Caki2 (cell line): ENCODE results near the gene ITGB6. TPM values are rescaled to one million over a fixed set of nuclear protein-coding genes. Genes with fewer than 3 reads are reported as not detected.
"Not testable (repeated sequence)": the region's sequence is repeated elsewhere in the genome, so short reads cannot be mapped to it uniquely, and the experiment has no call there.

ENCODE experiments used
- DNase-seq: peaks from one replicate; pipeline ENCODE4 v3.0.0-alpha.2; 2015; ENCODE audit warnings: low read depth
- in situ Hi-C: cut with HindIII; loops from 2 replicates; pipeline ENCODE4 v1.10.0; 2016; ENCODE audit warnings: low sequenced_read_pairs, low pct_unique_long_range_greater_than_20kb, mixed read lengths
- total RNA-seq: library from RNA; depleted of rRNA; stranded (reverse); fragments of >200 nt; shearing (Covaris generic); gene quantifications from 2 replicates; pipeline ENCODE4 v1.2.3, GENCODE V29; 2014; ENCODE audit warnings: low replicate concordance

Gene ITGB6
- total RNA-seq, 1 experiment from 2014 or later, result 41.1 TPM

DNA sequence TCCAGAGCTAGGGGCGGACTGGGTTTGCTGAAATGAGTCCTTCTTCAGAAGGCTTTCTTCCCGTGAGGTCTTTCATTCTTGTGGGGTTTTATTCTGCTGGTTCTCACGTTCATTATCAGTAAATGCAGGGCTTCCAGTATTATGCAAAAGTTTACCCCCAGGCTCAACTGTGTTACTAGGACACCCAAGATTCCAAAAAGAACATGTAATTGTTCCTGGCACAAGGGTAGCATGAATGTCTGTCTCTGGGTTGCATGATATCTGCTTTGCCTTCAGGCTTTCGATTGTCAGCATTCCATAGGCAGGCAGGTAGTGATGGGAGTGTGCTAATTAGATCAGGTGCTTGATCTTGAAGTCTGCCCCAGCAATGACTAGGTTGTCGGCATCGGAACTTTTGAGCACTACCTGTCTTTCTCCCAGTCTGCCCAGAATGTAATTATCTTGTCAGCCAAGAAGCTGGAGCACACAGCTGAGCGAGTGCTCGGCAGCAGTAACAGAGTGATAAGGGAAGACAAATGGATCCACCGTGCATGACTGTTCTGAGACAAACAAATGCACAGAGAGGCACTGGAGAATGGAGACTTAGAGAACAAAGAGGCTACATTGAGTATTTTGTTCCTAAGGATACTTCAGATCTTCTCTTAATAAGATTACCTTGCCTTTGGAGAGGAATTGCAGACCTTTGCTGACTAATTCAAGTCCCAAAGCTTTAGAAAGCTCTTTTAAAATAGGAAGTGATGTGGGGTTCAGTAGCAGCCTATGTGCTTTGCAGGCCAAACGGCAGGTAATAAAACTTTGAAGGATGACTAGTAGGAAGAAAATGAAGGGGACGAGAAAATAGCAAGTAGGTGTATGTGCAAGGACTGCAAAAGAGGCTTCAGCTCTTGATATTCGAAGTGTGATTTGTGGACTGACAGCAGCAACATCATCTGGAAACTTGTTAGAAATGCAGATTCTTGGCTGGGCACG, 41.9 kb downstream of the ITGB6 start:
- in situ Hi-C loops, result no loop called here
- DNase-seq, result peak; percentile 62

DNA sequence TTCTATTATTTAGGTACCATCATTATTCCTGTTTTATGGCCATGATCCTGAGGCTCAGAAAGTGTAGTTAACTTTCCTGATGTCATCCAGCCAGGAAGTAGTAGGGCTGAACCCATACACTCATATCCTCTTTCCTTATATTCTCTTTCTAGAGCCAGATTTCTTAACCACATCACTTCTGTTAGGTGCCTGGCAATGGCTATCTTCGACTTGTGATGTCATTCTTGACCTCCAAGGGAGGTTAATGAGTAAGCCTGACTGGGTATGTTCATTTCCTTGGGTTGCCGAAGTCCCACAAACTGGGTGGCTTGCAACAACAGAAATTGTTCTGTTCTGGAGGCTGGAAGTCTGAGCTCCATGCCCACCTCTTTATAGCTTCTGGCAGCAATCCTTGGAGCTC, 43.4 kb downstream of the ITGB6 start:
- in situ Hi-C loops, result no loop called here
- no peak for DNase-seq

GRCh38 chr2:160156100-160156499, 44.0 kb downstream of the ITGB6 start:
- DNase-seq, result no peak
- in situ Hi-C loops, result no loop called here

DNA sequence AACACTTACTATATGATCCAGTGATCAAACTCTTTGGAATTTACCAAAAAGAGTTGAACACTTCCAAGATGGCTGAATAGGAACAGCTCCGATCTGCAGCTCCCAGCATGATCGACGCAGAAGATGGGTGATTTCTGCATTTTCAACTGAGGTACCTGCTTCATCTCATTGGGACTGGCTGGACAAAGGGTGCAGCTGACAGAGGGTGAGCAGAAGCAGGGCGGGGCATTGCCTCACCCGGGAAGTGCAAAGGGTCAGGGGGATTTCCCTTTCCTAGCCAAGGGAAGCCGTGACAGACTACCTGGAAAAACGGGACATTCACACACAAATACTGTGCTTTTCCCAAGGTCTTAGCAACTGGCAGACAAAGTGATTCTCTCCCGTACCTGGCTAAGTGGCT, 51.7 kb downstream of the ITGB6 start:
- DNase-seq, in situ Hi-C loops: not testable (repeated sequence)

DNA sequence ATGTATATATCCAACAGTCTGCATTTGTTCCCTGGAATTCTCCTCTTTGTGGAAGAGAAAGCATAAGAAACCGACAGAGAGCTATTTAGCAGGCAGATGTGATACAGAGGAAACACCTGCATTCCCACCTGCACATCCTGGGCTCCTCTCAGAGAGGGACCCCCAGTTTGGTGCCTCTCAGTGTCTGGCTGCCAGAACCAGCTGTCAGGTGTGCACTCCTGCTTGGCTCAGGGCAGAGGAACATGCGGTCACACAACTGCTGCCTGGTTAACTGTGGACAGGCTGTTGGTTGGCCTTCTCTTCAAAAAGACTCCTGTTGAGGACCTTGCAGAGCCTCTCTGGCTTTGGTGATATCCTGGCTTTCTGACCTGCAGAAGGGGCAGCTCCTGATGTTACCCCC, 54.6 kb downstream of the ITGB6 start:
- no peak for DNase-seq

GRCh38 chr2:160144280-160144990, 55.6 kb downstream of the ITGB6 start:
- in situ Hi-C loops, result no loop called here
- DNase-seq, result no peak

More for the DNA sequence above, 54.6 kb downstream of the ITGB6 start:
- in situ Hi-C loops, result no loop called here

DNA sequence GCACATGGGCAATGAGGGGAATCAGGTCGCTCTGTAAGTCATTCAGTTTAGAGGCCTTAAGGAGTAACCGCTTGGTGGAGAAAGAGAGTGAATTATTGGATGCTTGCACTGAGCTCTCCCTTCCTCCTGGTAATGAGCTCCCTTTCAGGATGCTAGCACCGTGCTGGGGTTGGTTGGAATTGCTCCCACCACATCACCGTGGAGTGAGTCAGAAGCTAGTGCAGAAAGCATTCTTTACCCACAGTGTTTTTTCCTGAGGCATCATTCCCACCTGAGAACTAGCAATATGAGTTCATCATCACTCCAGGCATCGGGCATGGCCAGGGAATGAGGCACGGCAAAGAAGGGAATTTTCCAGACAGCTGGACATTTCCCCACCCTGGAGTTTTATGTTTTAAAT, 57.6 kb downstream of the ITGB6 start:
- DNase-seq, result no peak
- in situ Hi-C loops, result no loop called here

DNA sequence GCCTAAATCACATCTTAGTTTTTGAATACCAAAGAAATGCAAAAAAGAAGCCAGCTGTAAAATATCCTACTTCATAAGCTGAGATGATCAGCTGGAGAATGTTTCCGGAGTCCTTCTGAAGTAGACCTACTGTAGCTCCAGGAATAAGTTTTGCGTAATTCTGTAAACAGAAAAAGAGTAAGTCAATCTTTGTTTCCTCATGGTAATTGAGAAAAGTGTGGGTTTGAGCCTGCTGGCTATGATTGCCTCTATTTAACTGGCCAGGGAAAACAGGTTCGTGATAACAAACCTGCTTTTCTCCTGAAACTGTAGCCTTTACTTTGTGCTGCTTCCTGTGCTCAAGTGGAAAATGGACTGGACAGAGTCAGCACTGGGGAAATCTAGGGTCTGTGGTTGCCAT, 58.2 kb downstream of the ITGB6 start:
- in situ Hi-C loops, result no loop called here
- no peak for DNase-seq

DNA sequence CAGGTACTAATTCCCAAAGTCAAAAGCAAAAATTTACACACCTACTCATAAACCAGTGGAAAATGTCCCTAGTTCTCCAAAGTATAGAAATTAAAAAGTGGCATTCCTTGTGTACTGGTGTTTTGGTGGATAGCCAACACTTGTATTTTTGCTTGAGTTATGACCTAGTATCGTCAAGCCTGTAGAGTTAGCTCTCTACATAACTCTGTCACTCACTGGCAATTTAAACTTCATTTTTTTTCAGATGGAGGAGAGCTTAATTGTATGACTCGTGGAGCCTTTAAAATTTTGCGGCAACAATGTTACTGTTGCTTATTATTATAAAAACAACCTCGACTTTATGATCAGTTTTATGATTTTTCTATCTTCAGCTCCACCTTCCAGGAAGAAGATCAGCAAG, 58.7 kb downstream of the ITGB6 start:
- in situ Hi-C loops, result no loop called here
- no peak for DNase-seq

DNA sequence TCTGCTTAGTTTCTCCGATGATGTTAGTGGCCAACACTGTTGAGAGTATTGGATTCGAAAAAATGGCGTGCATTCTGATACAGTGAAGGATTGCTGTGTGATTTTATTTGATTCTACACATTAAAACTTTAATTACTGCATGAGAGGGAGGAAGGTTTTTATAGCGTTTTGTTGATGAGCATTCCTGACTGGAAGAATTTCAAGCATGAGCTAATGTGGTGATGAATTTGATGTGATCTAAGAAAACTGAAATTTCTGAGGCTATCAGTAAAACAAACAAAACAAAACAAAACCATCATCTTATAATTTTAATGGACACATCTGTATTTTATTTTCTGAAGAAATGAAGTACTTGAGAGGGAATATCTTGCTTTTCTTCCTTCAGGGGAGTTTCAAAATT, 59.6 kb downstream of the ITGB6 start:
- DNase-seq, result no peak

GRCh38 chr2:160139991-160140390, 60.1 kb downstream of the ITGB6 start:
- in situ Hi-C loops, result no loop called here
- no peak for DNase-seq

More for the DNA sequence above, 59.6 kb downstream of the ITGB6 start:
- in situ Hi-C loops, result no loop called here

DNA sequence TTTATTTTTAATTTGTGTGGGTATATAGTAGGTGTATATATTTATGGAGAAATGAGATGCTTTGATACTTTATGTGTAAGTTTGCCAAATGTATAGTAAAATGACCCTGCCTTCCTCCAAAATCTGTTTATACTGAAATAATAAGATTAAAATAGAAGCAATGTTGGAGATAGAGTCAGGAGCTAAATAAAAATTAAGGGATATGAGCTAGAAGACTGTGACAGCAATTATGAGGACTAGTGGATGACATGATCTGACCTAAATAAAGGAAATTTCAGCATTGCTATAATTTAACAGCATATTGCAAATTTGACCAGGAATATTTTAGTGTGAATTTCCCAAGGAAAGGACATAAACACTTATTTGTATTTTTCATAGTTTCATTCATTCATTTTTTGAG, 60.7 kb downstream of the ITGB6 start:
- in situ Hi-C loops, result no loop called here
- DNase-seq, result no peak

DNA sequence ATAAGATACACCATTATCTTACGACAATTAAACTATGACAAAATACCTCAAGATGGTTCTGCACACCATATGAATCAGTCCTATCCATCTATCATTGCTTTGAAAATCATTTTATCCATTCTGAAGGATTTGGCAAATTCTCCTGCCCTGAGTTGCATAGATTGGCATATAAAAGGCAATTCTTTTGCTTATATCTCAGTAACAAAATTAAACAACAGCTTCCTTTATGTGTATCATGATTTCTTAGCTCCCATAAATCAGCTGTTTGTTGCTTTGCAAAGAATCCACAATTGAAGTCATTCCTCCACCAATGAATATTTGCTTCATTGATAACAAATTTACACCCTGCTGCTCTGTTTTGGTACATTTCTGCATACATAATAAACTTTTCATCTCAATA, 61.7 kb downstream of the ITGB6 start:
- in situ Hi-C loops, result no loop called here
- no peak for DNase-seq

DNA sequence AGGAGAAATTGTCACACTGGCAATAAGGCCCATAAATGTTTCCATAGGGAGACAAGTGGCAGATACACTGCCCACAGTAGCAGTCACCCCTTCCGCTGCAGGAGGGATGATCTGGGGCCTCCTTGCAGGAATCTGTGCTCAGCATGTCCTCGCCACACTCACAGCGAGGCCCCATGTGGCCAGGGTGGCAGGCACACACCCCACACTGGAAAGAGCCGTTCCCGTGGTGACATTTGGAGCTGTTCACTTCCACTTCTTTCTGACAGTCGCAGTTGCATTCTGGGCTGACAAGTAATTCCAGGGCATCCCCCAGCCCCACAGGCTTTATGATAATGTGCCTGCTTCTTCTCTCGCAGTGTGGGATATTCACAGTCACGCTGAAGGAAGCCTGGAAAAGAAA, 62.6 kb downstream of the ITGB6 start:
- in situ Hi-C loops, result no loop called here
- no peak for DNase-seq

- no peak for DNase-seq
- in situ Hi-C loops, result no loop called here
Measured at GRCh38 chr2:160132761-160133160, 67.3 kb downstream of the ITGB6 start.

- in situ Hi-C loops, result no loop called here
- no peak for DNase-seq
Measured at GRCh38 chr2:160126756-160127155, 73.3 kb downstream of the ITGB6 start.

DNA sequence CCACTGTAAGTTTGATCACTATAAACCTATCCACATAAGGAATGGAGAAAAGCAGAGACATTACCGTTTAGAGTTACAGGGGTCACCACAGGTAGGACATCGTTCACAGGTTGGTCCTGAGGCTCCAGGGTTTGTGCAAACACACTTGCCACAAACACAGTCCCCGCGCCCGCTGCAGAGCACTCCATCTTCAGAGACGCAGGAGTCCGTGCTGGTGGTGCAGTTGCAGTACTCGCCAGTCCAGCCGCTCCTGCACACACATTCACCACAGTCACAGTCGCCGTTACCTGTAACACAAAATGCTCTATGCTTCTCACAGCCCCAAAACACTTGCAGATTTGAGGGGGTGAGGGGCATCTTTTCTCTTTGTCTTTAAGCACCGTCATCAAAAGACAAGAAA, 73.8 kb downstream of the ITGB6 start:
- DNase-seq, result no peak
- in situ Hi-C loops, result no loop called here

- DNase-seq, result no peak
- in situ Hi-C loops, result no loop called here
Measured at GRCh38 chr2:160125828-160126227, 74.2 kb downstream of the ITGB6 start.

DNA sequence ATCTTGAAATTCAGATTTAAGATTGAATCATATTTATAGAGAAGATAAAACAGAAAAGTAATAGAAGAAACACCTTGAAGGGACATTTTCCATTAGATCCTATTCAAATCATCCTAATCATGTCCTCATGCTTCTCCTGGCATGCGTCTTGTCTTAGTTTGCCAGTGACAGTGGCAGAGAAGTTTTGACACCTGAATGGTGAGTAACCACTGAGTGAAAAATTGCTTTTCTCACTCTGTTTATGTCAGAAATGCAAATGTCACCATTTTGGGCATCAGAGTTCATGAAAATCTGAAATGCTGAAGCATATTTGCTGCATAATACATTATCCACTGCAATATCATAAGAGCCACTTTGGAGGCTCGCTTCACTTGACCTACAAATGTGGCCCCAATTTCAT, 74.7 kb downstream of the ITGB6 start:
- in situ Hi-C loops, result no loop called here
- no peak for DNase-seq
